ENCODE results near the gene HLA-DQA2. TPM values are rescaled to one million over a fixed set of nuclear protein-coding genes. Genes with fewer than 3 reads are reported as not detected.

Gene HLA-DQA2
- total and polyA plus RNA-seq, 4 donors, result 0.16 to 0.32 (median 0.23) TPM; not detected in 1

GRCh38 chr6:32692019-32692418 lies 49.2 kb upstream of the HLA-DQA2 start:
- no peak overlapping the region for H3K4me3 ChIP-seq (ENCODE audit: low read depth in 1 of 3, low read length in 3 of 3)
- TF ChIP-seq CTCF (IDR thresholded peaks at IDR 0.05; ENCODE audit: low read depth, low read length, missing input control), result peak; percentile 24
- TF ChIP-seq RAD21 (IDR thresholded peaks at IDR 0.05), result peak; percentile 12 to 27
- TF ChIP-seq FOXA1 (IDR thresholded peaks at IDR 0.05), result no peak
- TF ChIP-seq, protein P1, sequence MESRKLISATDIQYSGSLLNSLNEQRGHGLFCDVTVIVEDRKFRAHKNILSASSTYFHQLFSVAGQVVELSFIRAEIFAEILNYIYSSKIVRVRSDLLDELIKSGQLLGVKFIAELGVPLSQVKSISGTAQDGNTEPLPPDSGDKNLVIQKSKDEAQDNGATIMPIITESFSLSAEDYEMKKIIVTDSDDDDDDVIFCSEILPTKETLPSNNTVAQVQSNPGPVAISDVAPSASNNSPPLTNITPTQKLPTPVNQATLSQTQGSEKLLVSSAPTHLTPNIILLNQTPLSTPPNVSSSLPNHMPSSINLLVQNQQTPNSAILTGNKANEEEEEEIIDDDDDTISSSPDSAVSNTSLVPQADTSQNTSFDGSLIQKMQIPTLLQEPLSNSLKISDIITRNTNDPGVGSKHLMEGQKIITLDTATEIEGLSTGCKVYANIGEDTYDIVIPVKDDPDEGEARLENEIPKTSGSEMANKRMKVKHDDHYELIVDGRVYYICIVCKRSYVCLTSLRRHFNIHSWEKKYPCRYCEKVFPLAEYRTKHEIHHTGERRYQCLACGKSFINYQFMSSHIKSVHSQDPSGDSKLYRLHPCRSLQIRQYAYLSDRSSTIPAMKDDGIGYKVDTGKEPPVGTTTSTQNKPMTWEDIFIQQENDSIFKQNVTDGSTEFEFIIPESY (IDR thresholded peaks at IDR 0.05), result no peak
- no peak for TF ChIP-seq FOXA2 (IDR thresholded peaks at IDR 0.05)
- 0% methylated on average over 1 of the region's 1 CpG for WGBS
- H3K36me3 ChIP-seq (ENCODE audit: control insufficient read depth in 4 of 4, insufficient read depth in 3 of 4, low read depth in 1 of 4, low read length in 3 of 4), result no peaks in the 10 kb centered on the region
- H3K27ac ChIP-seq (ENCODE audit: low read depth in 1 of 2, low read length in 2 of 2), result no peak overlapping the region
- no peaks in the 10 kb centered on the region for H3K4me1 ChIP-seq (ENCODE audit: control insufficient read depth in 4 of 4, insufficient read depth in 4 of 4, low read length in 3 of 4)
- DNase-seq (ENCODE audit: low spot score), result no peak
- no peaks in the 10 kb centered on the region for H3K9me3 ChIP-seq (ENCODE audit: control insufficient read depth in 4 of 4, low read length in 3 of 4)
- no peaks in the 10 kb centered on the region for H3K27me3 ChIP-seq (ENCODE audit: control insufficient read depth in 4 of 4, insufficient read depth in 4 of 4, low read length in 3 of 4)
- no peak overlapping the region for H3K9ac ChIP-seq (ENCODE audit: low read depth in 1 of 2, low read length in 2 of 2)

DNA sequence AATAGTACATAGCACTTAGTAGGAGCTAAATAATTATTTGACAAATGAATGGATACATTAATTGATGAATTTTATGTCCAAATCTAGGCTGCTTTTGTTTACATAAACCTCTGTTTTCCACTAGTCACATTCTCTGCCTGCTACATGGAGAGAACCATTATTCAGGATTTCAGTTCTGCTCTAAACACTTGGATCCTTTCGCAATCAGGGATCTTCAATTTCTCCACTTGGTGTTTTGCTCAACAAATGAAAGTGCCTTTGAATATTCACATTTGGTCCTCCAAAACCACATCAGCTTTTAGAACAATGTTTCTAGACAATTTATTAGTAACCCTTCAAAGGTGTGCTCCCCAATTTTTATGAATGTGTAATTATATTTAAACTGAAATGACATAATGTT lies 44.2 kb upstream of the HLA-DQA2 start:
- no peaks in the 10 kb centered on the region for H3K36me3 ChIP-seq (ENCODE audit: control insufficient read depth in 4 of 4, insufficient read depth in 3 of 4, low read depth in 1 of 4, low read length in 3 of 4)
- H3K9ac ChIP-seq (ENCODE audit: low read depth in 1 of 2, low read length in 2 of 2), result no peak overlapping the region
- no peak for DNase-seq (ENCODE audit: low spot score)
- WGBS, result 85% methylated on average over 1 of the region's 1 CpG
- TF ChIP-seq HNF4G (IDR thresholded peaks at IDR 0.05) (no peak), JUND (IDR thresholded peaks at IDR 0.05) (no peak), SP1 (IDR thresholded peaks at IDR 0.05) (no peak), RAD21 (IDR thresholded peaks at IDR 0.05) (no peak), HNF4A (conservative IDR thresholded peaks at IDR 0.05) (no peak), TAF1 (conservative IDR thresholded peaks at IDR 0.05) (no peak), FOXA1 (IDR thresholded peaks at IDR 0.05) (no peak), RXRA (IDR thresholded peaks at IDR 0.05) (no peak), GABPA (IDR thresholded peaks at IDR 0.05 in 1 of 2, conservative IDR thresholded peaks at IDR 0.05 in 1 of 2) (no peak), NR2F2 (IDR thresholded peaks at IDR 0.05) (no peak), EGR1 (IDR thresholded peaks at IDR 0.05; ENCODE audit: low read depth in 2 of 2) (no peak), CTCF (IDR thresholded peaks at IDR 0.05; ENCODE audit: low read depth, low read length, missing input control) (no peak), YY1 (IDR thresholded peaks at IDR 0.05) (no peak), MAX (IDR thresholded peaks at IDR 0.05) (no peak), FOXA2 (IDR thresholded peaks at IDR 0.05) (no peak)
- TF ChIP-seq, protein P1 (IDR thresholded peaks at IDR 0.05), result no peak
- TF ChIP-seq, protein P2, sequence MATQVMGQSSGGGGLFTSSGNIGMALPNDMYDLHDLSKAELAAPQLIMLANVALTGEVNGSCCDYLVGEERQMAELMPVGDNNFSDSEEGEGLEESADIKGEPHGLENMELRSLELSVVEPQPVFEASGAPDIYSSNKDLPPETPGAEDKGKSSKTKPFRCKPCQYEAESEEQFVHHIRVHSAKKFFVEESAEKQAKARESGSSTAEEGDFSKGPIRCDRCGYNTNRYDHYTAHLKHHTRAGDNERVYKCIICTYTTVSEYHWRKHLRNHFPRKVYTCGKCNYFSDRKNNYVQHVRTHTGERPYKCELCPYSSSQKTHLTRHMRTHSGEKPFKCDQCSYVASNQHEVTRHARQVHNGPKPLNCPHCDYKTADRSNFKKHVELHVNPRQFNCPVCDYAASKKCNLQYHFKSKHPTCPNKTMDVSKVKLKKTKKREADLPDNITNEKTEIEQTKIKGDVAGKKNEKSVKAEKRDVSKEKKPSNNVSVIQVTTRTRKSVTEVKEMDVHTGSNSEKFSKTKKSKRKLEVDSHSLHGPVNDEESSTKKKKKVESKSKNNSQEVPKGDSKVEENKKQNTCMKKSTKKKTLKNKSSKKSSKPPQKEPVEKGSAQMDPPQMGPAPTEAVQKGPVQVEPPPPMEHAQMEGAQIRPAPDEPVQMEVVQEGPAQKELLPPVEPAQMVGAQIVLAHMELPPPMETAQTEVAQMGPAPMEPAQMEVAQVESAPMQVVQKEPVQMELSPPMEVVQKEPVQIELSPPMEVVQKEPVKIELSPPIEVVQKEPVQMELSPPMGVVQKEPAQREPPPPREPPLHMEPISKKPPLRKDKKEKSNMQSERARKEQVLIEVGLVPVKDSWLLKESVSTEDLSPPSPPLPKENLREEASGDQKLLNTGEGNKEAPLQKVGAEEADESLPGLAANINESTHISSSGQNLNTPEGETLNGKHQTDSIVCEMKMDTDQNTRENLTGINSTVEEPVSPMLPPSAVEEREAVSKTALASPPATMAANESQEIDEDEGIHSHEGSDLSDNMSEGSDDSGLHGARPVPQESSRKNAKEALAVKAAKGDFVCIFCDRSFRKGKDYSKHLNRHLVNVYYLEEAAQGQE (IDR thresholded peaks at IDR 0.05), result no peak
- no peaks in the 10 kb centered on the region for H3K9me3 ChIP-seq (ENCODE audit: control insufficient read depth in 4 of 4, low read length in 3 of 4)
- no peaks in the 10 kb centered on the region for H3K4me1 ChIP-seq (ENCODE audit: control insufficient read depth in 4 of 4, insufficient read depth in 4 of 4, low read length in 3 of 4)
- H3K27ac ChIP-seq (ENCODE audit: low read depth in 1 of 2, low read length in 2 of 2), result no peak overlapping the region
- no peak overlapping the region for H3K4me3 ChIP-seq (ENCODE audit: low read depth in 1 of 3, low read length in 3 of 3)
- peaks cover 0 to 15% (median 0%) of the 10 kb centered on the region in 4 donors for H3K27me3 ChIP-seq (ENCODE audit: control insufficient read depth in 4 of 4, insufficient read depth in 4 of 4, low read length in 3 of 4)

Data from liver (tissue), 9 donors.